NT2/D1 (cell line): Measurements from ENCODE around the gene RUNX2.

Source experiments
- YY1 ChIP-seq: IDR thresholded peaks from 2 replicates; pipeline ENCODE4 v1.6.1; 2011; ENCODE audit not compliant: insufficient read length, insufficient read depth
- ZNF274 ChIP-seq: IDR thresholded peaks from 2 replicates; pipeline ENCODE4 v1.6.1; 2011; ENCODE audit warnings: mild to moderate bottlenecking, low read depth, low read length

- no peak for TF ChIP-seq YY1
- no peak for TF ChIP-seq ZNF274
Observed at GRCh38 chr6:45599053-45599452, 270.9 kb downstream of the RUNX2 start.
